Measurements from ENCODE around the gene CCDC93. TPM values are rescaled to one million over a fixed set of nuclear protein-coding genes. Genes with fewer than 3 reads are reported as not detected.

The CCDC93 gene
- total and polyA plus RNA-seq, 4 donors: 36.7 to 64.8 (median 51.7) TPM

GRCh38 chr2:117917223-117917917 is 96.5 kb downstream of the CCDC93 start:
- 90% methylated on average over 19 of the region's 19 CpGs for WGBS (ENCODE audit: insufficient coverage)
- Histone ChIP-seq H3K36me3 (ENCODE audit: control insufficient read depth, insufficient read depth, low read length) (peaks cover 32% of the 10 kb centered on the region), H3K27ac (ENCODE audit: low read depth, low read length) (no peak overlapping the region)

GRCh38 chr2:117902933-117903332 is 110.9 kb downstream of the CCDC93 start:
- no peaks in the 10 kb centered on the region for H3K9me3 ChIP-seq (ENCODE audit: control insufficient read depth, insufficient read depth, low read length)
- no peak for DNase-seq (ENCODE audit: low read depth in 4 of 6, low spot score in 6 of 6)
- no peaks in the 10 kb centered on the region for H3K4me1 ChIP-seq (ENCODE audit: control insufficient read depth, insufficient read depth, low read length)
- H3K27ac ChIP-seq (ENCODE audit: low read depth, low read length): no peak overlapping the region
- H3K4me3 ChIP-seq (ENCODE audit: low read depth, low read length): no peak overlapping the region
- H3K36me3 ChIP-seq (ENCODE audit: control insufficient read depth, insufficient read depth, low read length): no peaks in the 10 kb centered on the region
- WGBS (ENCODE audit: insufficient coverage): 78% methylated on average over 6 of the region's 7 CpGs
- no peaks in the 10 kb centered on the region for H3K27me3 ChIP-seq (ENCODE audit: control insufficient read depth, insufficient read depth, low read length)

More at GRCh38 chr2:117917223-117917917, 96.5 kb downstream of the CCDC93 start:
- H3K4me3 ChIP-seq (ENCODE audit: low read depth, low read length): no peak overlapping the region
- H3K27me3 ChIP-seq (ENCODE audit: control insufficient read depth, insufficient read depth, low read length): no peaks in the 10 kb centered on the region
- peak in 1 of 6 donors; percentile 15 for DNase-seq (ENCODE audit: low read depth in 4 of 6, low spot score in 6 of 6)
- H3K4me1 ChIP-seq (ENCODE audit: control insufficient read depth, insufficient read depth, low read length): no peaks in the 10 kb centered on the region
- H3K9me3 ChIP-seq (ENCODE audit: control insufficient read depth, insufficient read depth, low read length): no peaks in the 10 kb centered on the region

DNA sequence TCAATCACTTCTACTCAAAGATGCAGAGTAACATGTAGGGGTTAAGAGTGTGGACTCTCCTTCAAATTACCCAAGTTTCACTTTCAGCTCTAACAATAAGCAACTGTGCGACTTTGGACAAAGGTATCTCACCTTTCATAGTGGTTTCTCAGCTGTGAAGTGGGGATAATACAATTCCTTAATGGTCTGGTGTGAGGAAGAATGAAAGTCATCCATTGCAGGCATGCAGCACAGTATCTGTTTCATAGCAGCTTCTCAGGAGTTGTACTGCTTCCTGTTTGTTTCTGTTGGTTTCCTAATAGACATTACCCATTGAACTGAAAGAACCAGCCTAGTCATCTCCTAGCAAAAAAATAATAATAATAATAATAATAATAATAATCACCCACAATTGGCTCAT is 125.0 kb downstream of the CCDC93 start:
- H3K4me1 ChIP-seq (ENCODE audit: control insufficient read depth, insufficient read depth, low read length): no peaks in the 10 kb centered on the region
- H3K27ac ChIP-seq (ENCODE audit: low read depth, low read length): no peak overlapping the region

DNA sequence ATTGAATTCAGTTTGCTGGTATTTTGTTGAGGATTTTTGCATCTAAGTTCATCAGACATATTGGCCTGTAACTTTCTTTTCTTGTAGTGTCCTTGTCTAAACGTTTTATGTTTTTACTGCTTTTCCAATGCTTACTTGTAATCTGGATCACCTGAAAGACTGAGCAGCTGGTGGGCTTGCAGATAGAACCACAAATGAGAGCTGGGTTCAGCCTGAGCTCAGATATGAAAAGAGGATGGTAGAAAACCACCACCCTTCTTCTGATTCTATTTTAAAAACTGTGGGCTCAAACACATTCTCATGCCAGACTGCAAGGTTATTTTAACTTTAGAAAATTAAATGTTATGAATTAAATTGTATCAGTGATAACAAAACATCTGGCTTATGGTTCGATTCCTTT is 128.6 kb downstream of the CCDC93 start:
- Histone ChIP-seq H3K4me3 (ENCODE audit: low read depth, low read length) (no peak overlapping the region), H3K4me1 (ENCODE audit: control insufficient read depth, insufficient read depth, low read length) (no peaks in the 10 kb centered on the region), H3K36me3 (ENCODE audit: control insufficient read depth, insufficient read depth, low read length) (no peaks in the 10 kb centered on the region), H3K27me3 (ENCODE audit: control insufficient read depth, insufficient read depth, low read length) (no peaks in the 10 kb centered on the region), H3K27ac (ENCODE audit: low read depth, low read length) (no peak overlapping the region), H3K9me3 (ENCODE audit: control insufficient read depth, insufficient read depth, low read length) (no peaks in the 10 kb centered on the region)
- WGBS (ENCODE audit: insufficient coverage): 100% methylated on average over 1 of the region's 2 CpGs
- DNase-seq (ENCODE audit: low read depth in 4 of 6, low spot score in 6 of 6): no peak

More for the DNA sequence above, 125.0 kb downstream of the CCDC93 start:
- Histone ChIP-seq H3K36me3 (ENCODE audit: control insufficient read depth, insufficient read depth, low read length) (no peaks in the 10 kb centered on the region), H3K27me3 (ENCODE audit: control insufficient read depth, insufficient read depth, low read length) (no peaks in the 10 kb centered on the region), H3K9me3 (ENCODE audit: control insufficient read depth, insufficient read depth, low read length) (no peaks in the 10 kb centered on the region), H3K4me3 (ENCODE audit: low read depth, low read length) (no peak overlapping the region)
- WGBS (ENCODE audit: insufficient coverage): no CpG with 5 or more reads among the region's 1 CpG
- DNase-seq (ENCODE audit: low read depth in 4 of 6, low spot score in 6 of 6): no peak

- no peaks in the 10 kb centered on the region for H3K27me3 ChIP-seq (ENCODE audit: control insufficient read depth, insufficient read depth, low read length)
- no peaks in the 10 kb centered on the region for H3K36me3 ChIP-seq (ENCODE audit: control insufficient read depth, insufficient read depth, low read length)
- no peak overlapping the region for H3K27ac ChIP-seq (ENCODE audit: low read depth, low read length)
- no peak overlapping the region for H3K4me3 ChIP-seq (ENCODE audit: low read depth, low read length)
- H3K4me1 ChIP-seq (ENCODE audit: control insufficient read depth, insufficient read depth, low read length): no peaks in the 10 kb centered on the region
- WGBS (ENCODE audit: insufficient coverage): 100% methylated on average over 2 of the region's 2 CpGs
- no peak for DNase-seq (ENCODE audit: low read depth in 4 of 6, low spot score in 6 of 6)
- no peaks in the 10 kb centered on the region for H3K9me3 ChIP-seq (ENCODE audit: control insufficient read depth, insufficient read depth, low read length)
Measured at GRCh38 chr2:117879003-117879402, 134.9 kb downstream of the CCDC93 start.

- no peaks in the 10 kb centered on the region for H3K27me3 ChIP-seq (ENCODE audit: control insufficient read depth, insufficient read depth, low read length)
- H3K4me3 ChIP-seq (ENCODE audit: low read depth, low read length): no peak overlapping the region
- H3K36me3 ChIP-seq (ENCODE audit: control insufficient read depth, insufficient read depth, low read length): no peaks in the 10 kb centered on the region
- no peak for DNase-seq (ENCODE audit: low read depth in 4 of 6, low spot score in 6 of 6)
- H3K27ac ChIP-seq (ENCODE audit: low read depth, low read length): no peak overlapping the region
- 50% methylated on average over 1 of the region's 1 CpG for WGBS (ENCODE audit: insufficient coverage)
- H3K4me1 ChIP-seq (ENCODE audit: control insufficient read depth, insufficient read depth, low read length): no peaks in the 10 kb centered on the region
- H3K9me3 ChIP-seq (ENCODE audit: control insufficient read depth, insufficient read depth, low read length): no peaks in the 10 kb centered on the region
Measured at GRCh38 chr2:117875786-117876185, 138.1 kb downstream of the CCDC93 start.

Small RNA genes lying within 50 kb of the gene (small RNA-seq; reads per million reads assigned to genes)
- gene RN7SL111P (ENCODE audit: low replicate concordance): not detected

Other genes starting within 250 kb of the CCDC93 start
- gene DDX18, start 199.4 kb downstream of the CCDC93 start, total RNA-seq: 10 to 100 TPM; 55.6 to 63.3 TPM
- 10 to 100 TPM; 41.2 to 52.1 TPM for gene DDX18, start 199.4 kb downstream of the CCDC93 start, polyA plus RNA-seq (ENCODE audit: insufficient read length in 2 of 2)
- 10 to 100 TPM; 22.3 to 32.2 TPM for gene INSIG2, start 74.4 kb upstream of the CCDC93 start, total RNA-seq
- gene INSIG2, start 74.4 kb upstream of the CCDC93 start, polyA plus RNA-seq (ENCODE audit: insufficient read length in 2 of 2): 10 to 100 TPM; 29.5 to 30.4 TPM